Suppressor macrophage (primary cell): Measurements from ENCODE around the gene CD226.
"Not testable (repeated sequence)": the region's sequence is repeated elsewhere in the genome, so short reads cannot be mapped to it uniquely, and the experiment has no call there.

Experiments
- DNase-seq, 4 experiments: peaks; one replicate each; pipeline ENCODE4 v3.0.0-alpha.2; 2020 to 2022

CD226 gene

GRCh38 chr18:69872661-69873060, 75.0 kb downstream of the CD226 start:
- DNase-seq = no peak

GRCh38 chr18:69871363-69871762, 76.3 kb downstream of the CD226 start:
- no peak for DNase-seq

GRCh38 chr18:69870736-69871135, 76.9 kb downstream of the CD226 start:
- DNase-seq = no peak

- peak in 1 of 4 experiments; percentile 14 for DNase-seq
Measured at GRCh38 chr18:69866212-69866611, 81.5 kb downstream of the CD226 start.

- peak in 1 of 4 experiments; percentile 16 for DNase-seq
Measured at GRCh38 chr18:69865776-69866175, 81.9 kb downstream of the CD226 start.

GRCh38 chr18:69864802-69865201, 82.9 kb downstream of the CD226 start:
- not testable (repeated sequence) for DNase-seq

GRCh38 chr18:69858897-69859296, 88.8 kb downstream of the CD226 start:
- DNase-seq = no peak

GRCh38 chr18:69854455-69854854, 93.2 kb downstream of the CD226 start:
- no peak for DNase-seq

- no peak for DNase-seq
Measured at GRCh38 chr18:69853051-69853450, 94.6 kb downstream of the CD226 start.

GRCh38 chr18:69845593-69846506, 101.8 kb downstream of the CD226 start:
- DNase-seq = no peak

GRCh38 chr18:69844656-69845055, 103.0 kb downstream of the CD226 start:
- no peak for DNase-seq

GRCh38 chr18:69843015-69843414, 104.7 kb downstream of the CD226 start:
- no peak for DNase-seq

- DNase-seq = no peak
Measured at GRCh38 chr18:69841117-69841516, 106.6 kb downstream of the CD226 start.

- no peak for DNase-seq
Measured at GRCh38 chr18:69840445-69840844, 107.2 kb downstream of the CD226 start.

GRCh38 chr18:69840001-69840400, 107.7 kb downstream of the CD226 start:
- DNase-seq = no peak

GRCh38 chr18:69839497-69839896, 108.2 kb downstream of the CD226 start:
- DNase-seq = no peak

- no peak for DNase-seq
Measured at GRCh38 chr18:69838620-69839411, 108.9 kb downstream of the CD226 start.

GRCh38 chr18:69838003-69838402, 109.7 kb downstream of the CD226 start:
- no peak for DNase-seq

- DNase-seq = not testable (repeated sequence)
Measured at GRCh38 chr18:69834980-69835379, 112.7 kb downstream of the CD226 start.

GRCh38 chr18:69830189-69830588, 117.5 kb downstream of the CD226 start:
- no peak for DNase-seq

- DNase-seq = no peak
Measured at GRCh38 chr18:69820538-69820937, 127.1 kb downstream of the CD226 start.

- DNase-seq = no peak
Measured at GRCh38 chr18:69819460-69819859, 128.2 kb downstream of the CD226 start.

- DNase-seq = no peak
Measured at GRCh38 chr18:69817335-69817940, 130.2 kb downstream of the CD226 start.
